Measurements from ENCODE around the gene CTTNBP2.

DNA sequence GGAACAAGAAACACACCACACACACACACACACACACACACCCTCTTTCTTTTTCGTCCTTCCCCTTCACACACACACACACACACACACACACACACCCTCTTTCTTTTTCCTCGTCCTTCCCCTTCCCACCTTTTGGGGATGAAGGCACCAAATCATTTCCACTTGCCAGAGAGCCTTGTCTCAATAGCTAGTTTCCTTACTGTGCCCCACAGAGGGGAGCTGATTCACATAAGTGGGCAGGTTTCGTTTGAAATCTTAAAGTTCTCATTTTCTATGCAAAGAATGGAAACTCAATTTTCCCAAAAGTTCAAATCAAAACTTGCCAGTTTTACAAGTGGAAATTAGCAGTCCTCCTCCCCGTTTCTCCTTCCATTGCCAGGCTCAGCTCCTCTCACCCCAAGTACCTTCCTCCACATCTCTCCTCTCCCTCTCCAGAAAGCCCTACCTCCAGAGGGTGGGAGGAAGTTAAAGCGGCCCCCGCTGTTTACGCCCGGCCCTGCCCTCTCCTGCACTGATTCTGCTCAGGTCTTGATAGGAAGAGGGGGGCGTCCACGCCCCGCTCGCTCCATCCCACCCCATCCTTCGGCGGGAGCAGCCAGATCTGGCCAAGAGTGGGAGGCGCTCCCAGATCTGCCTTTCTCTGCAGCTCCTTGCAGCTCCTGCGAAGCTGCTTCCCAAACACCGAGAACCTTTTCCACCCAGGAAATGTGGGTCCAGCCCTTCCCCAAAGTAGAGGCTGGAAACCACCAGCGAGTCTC, 1.3 kb downstream of the CTTNBP2 start:
- TF ChIP-seq EZH2 (IDR thresholded peaks at IDR 0.05; ENCODE audit: low read length, missing control alignments), result no peak
- TF ChIP-seq, protein P1, sequence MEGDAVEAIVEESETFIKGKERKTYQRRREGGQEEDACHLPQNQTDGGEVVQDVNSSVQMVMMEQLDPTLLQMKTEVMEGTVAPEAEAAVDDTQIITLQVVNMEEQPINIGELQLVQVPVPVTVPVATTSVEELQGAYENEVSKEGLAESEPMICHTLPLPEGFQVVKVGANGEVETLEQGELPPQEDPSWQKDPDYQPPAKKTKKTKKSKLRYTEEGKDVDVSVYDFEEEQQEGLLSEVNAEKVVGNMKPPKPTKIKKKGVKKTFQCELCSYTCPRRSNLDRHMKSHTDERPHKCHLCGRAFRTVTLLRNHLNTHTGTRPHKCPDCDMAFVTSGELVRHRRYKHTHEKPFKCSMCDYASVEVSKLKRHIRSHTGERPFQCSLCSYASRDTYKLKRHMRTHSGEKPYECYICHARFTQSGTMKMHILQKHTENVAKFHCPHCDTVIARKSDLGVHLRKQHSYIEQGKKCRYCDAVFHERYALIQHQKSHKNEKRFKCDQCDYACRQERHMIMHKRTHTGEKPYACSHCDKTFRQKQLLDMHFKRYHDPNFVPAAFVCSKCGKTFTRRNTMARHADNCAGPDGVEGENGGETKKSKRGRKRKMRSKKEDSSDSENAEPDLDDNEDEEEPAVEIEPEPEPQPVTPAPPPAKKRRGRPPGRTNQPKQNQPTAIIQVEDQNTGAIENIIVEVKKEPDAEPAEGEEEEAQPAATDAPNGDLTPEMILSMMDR (conservative IDR thresholded peaks at IDR 0.05 in 1 of 2, IDR thresholded peaks at IDR 0.05 in 1 of 2; ENCODE audit: low read depth in 1 of 2, low read length in 2 of 2), result no peak

All from fibroblast of lung (primary cell).